Measurements from ENCODE around the gene COX20. TPM values are rescaled to one million over a fixed set of nuclear protein-coding genes. Genes with fewer than 3 reads are reported as not detected.

Gene COX20
- total RNA-seq, 1 experiment from 2014 or later: 38.0 TPM

DNA sequence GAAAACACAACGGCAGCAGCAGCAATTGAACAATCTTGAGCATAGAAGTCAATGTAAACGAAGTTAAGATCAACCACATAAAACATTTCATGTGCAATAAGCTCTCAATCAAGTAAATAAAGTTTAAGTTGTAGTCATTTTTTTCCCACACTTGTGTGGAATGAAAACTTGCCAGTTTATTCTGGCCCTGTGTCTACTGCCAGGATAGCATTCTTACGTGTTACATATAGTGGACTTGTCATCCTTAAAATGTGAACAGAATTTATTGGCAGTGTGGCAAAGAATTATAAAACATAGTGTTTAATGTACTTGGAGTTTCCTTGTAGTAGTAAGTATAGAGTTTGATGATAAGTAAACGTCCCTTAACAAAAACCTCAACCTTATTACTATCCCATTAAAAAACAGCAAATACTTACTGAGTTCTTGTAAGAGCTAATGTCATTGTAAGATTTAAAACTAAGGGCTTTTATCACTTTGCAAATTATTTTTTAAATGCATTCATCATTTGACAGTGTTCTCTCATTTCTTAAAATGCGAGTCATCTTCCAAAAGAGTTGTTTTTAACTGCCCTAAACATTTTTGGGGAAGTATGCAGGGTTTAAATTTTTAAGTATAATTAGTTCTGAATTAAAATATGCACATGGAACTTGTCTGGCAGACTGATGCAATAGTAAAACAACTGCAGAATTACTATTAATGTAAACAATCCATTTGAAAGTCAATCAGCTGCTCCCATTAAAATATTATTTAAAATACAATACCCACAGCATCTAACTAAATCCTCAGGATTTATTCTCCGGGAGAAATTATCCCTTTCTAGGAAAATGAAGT lies 7.9 kb downstream of the COX20 start:
- peaks cover 32 to 87% (median 58%) of the 10 kb centered on the region in 3 experiments; a peak in 6 of 7 replicates for H3K36me3 Mint-ChIP-seq (ENCODE audit: insufficient read depth in 1 of 3, low read depth in 3 of 3)
- Histone ChIP-seq H2BK15ac (ENCODE audit: low read depth, low read length) (no peak overlapping the region), H4K91ac (ENCODE audit: insufficient read length, low read depth, low read length) (no peak overlapping the region), H3K4me1 (ENCODE audit: insufficient read depth, low read length) (peaks cover 3% of the 10 kb centered on the region; the same call in 1 of the 2 replicates), H3K18ac (ENCODE audit: insufficient read length, low read depth, low read length) (no peak overlapping the region), H4K5ac (ENCODE audit: insufficient read length, low read depth, low read length) (no peak overlapping the region), H2BK12ac (ENCODE audit: insufficient read length, low read depth, low read length) (no peak overlapping the region), H2BK20ac (ENCODE audit: low read depth, low read length, poor library complexity, severe bottlenecking) (no peak overlapping the region), H3K9me3 (ENCODE audit: control insufficient read depth, low read depth, low read length) (no peaks in the 10 kb centered on the region), H3K4me2 (ENCODE audit: insufficient read depth, insufficient read length, low read length) (no peak overlapping the region), H4K8ac (replicated peaks; ENCODE audit: insufficient read length, low read depth, low read length) (no peak overlapping the region), H3K23me2 (ENCODE audit: insufficient read length, low read depth, low read length, poor library complexity, severe bottlenecking) (no peaks in the 10 kb centered on the region), H3K56ac (ENCODE audit: insufficient read length, low read depth, low read length) (no peak overlapping the region), H3K27ac (ENCODE audit: insufficient read length, low read depth, low read length) (no peak overlapping the region), H2BK5ac (ENCODE audit: insufficient read length, low read length) (no peak overlapping the region), H2AK5ac (ENCODE audit: insufficient read length, low read length) (no peak overlapping the region), H3K14ac (ENCODE audit: insufficient read depth, low read length) (no peak overlapping the region), H4K20me1 (ENCODE audit: control insufficient read depth, insufficient read depth, insufficient read length) (no peaks in the 10 kb centered on the region), H3K9ac (ENCODE audit: extremely low read depth, insufficient read length, low read length) (no peak overlapping the region), H2AFZ (ENCODE audit: low read length) (no peak overlapping the region), H3K27me3 (ENCODE audit: insufficient read depth, low read length) (no peaks in the 10 kb centered on the region), H3K23ac (ENCODE audit: insufficient read length, low read depth, low read length) (no peak overlapping the region), H2BK120ac (ENCODE audit: low read depth, low read length, poor library complexity, severe bottlenecking) (no peak overlapping the region), H3K79me2 (ENCODE audit: insufficient read depth, low read length) (no peaks in the 10 kb centered on the region), H3K4ac (ENCODE audit: low read depth, low read length) (no peak overlapping the region), H3T11ph (ENCODE audit: low read length) (no peak overlapping the region), H3K79me1 (ENCODE audit: insufficient read depth, low read depth, low read length, poor library complexity, severe bottlenecking) (no peaks in the 10 kb centered on the region)
- H3K27me3 Mint-ChIP-seq (ENCODE audit: low read depth): no peaks in the 10 kb centered on the region
- no CpG with 5 or more reads among the region's 6 CpGs for WGBS (ENCODE audit: extremely low coverage, insufficient read length, low lambda C conversion rate)
- no peak for DNase-seq
- H3K27ac Mint-ChIP-seq: peak overlapping the region in 1 of 3 experiments; percentile 76; a peak in 2 of 7 replicates
- H3K4me1 Mint-ChIP-seq: peaks cover 12 to 14% of the 10 kb centered on the region in 2 experiments
- H3K9me3 Mint-ChIP-seq: no peaks in the 10 kb centered on the region
- TF ChIP-seq, protein P1, sequence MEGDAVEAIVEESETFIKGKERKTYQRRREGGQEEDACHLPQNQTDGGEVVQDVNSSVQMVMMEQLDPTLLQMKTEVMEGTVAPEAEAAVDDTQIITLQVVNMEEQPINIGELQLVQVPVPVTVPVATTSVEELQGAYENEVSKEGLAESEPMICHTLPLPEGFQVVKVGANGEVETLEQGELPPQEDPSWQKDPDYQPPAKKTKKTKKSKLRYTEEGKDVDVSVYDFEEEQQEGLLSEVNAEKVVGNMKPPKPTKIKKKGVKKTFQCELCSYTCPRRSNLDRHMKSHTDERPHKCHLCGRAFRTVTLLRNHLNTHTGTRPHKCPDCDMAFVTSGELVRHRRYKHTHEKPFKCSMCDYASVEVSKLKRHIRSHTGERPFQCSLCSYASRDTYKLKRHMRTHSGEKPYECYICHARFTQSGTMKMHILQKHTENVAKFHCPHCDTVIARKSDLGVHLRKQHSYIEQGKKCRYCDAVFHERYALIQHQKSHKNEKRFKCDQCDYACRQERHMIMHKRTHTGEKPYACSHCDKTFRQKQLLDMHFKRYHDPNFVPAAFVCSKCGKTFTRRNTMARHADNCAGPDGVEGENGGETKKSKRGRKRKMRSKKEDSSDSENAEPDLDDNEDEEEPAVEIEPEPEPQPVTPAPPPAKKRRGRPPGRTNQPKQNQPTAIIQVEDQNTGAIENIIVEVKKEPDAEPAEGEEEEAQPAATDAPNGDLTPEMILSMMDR (conservative IDR thresholded peaks at IDR 0.05): no peak
- no peak overlapping the region for H3K4me3 Mint-ChIP-seq

Data from H9 (cell line).